Thyroid gland (tissue), 4 donors: Measurements from ENCODE around the gene PPM1N. TPM values are rescaled to one million over a fixed set of nuclear protein-coding genes. Genes with fewer than 3 reads are reported as not detected.

Source experiments
- DNase-seq, 2 donors: peaks; one replicate each; pipeline ENCODE4 v3.0.0-alpha.2; 2019
- H3K27ac ChIP-seq, 3 donors: fragments of 200-600 bp; sonication (generic); 1 replicate in 2 of 3; 2 replicates in 1 of 3; pipeline ENCODE4 v1.5.1; 2016 to 2019; ENCODE audit warnings: mild to moderate bottlenecking in 1 of 3, moderate library complexity in 1 of 3
- H3K27me3 ChIP-seq: fragments of 200-600 bp; sonication (generic); one replicate; pipeline ENCODE4 v1.5.1; 2019
- H3K36me3 ChIP-seq, 2 donors: fragments of 200-600 bp; sonication (generic); one replicate each; pipeline ENCODE4 v1.5.1; 2016 to 2019
- H3K4me1 ChIP-seq, 2 donors: fragments of 200-600 bp; sonication (generic); one replicate each; pipeline ENCODE4 v1.5.1; 2017 to 2019
- H3K4me3 ChIP-seq, 3 donors: fragments of 200-600 bp; sonication (generic); replicated peaks in 1 of 3; 1 replicate in 2 of 3; 2 replicates in 1 of 3; pipeline ENCODE4 v1.5.1; 2016; ENCODE audit warnings: mild to moderate bottlenecking in 1 of 3
- H3K9me3 ChIP-seq: fragments of 200-600 bp; sonication (generic); one replicate; pipeline ENCODE4 v1.5.1; 2017
- POLR2A ChIP-seq, 2 donors: fragments of 450-650 bp; IDR thresholded peaks; one replicate each; pipeline ENCODE4 v1.6.1; 2017; ENCODE audit warnings: antibody characterized with exemption in 2 of 2, mild to moderate bottlenecking in 2 of 2, moderate library complexity in 1 of 2
- WGBS, 2 donors: methylation state at CpG; one replicate each; pipeline ENCODE4 v1.1.5; 2017; 5-methylcytosine and 5-hydroxymethylcytosine counted together
- intact Hi-C: fragments of 100-400 bp; cut with DNase I; formaldehyde crosslinking; loops from one replicate; pipeline ENCODE4 v1.15.1; 2023
- total RNA-seq, 4 donors: library from RNA; depleted of rRNA; stranded (reverse); fragments of >200 nt; gene quantifications; one replicate each; pipeline ENCODE4 v1.2.3, GENCODE V29; 2016
- TF ChIP-seq, protein P1 (sequence below), 6 experiments: fragments of 200-600 bp in 3 of 6; fragments of 450-650 bp in 3 of 6; sonication (generic) in 3 of 6; IDR thresholded peaks; one replicate each; pipeline ENCODE4 v1.5.1; 2016 to 2019; ENCODE audit warnings: antibody characterized with exemption in 6 of 6, mild to moderate bottlenecking in 2 of 6, inconsistent platforms in 1 of 6, moderate library complexity in 1 of 6

Gene PPM1N
- total RNA-seq, 4 donors from 2014 or later = 0.73 to 1.1 TPM; not detected in 2

DNA sequence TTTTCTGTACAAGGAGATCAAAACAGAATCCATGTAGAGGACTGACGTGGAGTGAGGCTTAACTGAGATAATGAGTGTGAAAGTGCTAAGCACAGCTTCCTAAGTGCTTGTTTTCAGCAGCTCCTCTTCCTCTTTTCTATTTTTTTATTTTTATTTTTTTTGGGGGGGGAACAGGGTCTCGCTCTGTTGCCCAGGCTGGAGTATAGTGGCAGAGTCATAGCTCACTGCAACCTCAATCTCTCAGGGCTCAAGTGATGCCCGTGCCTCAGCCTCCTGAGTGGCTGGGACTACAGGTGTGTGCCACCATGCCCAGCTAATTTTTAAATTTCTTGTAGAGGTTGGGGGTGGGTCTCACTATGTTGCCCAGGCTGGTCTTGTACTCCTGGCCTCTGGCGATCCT lies 36.1 kb upstream of the PPM1N start:
- H3K4me1 ChIP-seq = peaks cover 0 to 3% of the 10 kb centered on the region in 2 donors
- H3K27ac ChIP-seq = no peak overlapping the region
- no peaks in the 10 kb centered on the region for H3K9me3 ChIP-seq
- 67 to 77% methylated on average over 4 of the region's 4 CpGs for WGBS, 2 donors
- H3K27me3 ChIP-seq = no peaks in the 10 kb centered on the region
- H3K4me3 ChIP-seq = no peak overlapping the region
- no peak for DNase-seq
- TF ChIP-seq, protein P1, sequence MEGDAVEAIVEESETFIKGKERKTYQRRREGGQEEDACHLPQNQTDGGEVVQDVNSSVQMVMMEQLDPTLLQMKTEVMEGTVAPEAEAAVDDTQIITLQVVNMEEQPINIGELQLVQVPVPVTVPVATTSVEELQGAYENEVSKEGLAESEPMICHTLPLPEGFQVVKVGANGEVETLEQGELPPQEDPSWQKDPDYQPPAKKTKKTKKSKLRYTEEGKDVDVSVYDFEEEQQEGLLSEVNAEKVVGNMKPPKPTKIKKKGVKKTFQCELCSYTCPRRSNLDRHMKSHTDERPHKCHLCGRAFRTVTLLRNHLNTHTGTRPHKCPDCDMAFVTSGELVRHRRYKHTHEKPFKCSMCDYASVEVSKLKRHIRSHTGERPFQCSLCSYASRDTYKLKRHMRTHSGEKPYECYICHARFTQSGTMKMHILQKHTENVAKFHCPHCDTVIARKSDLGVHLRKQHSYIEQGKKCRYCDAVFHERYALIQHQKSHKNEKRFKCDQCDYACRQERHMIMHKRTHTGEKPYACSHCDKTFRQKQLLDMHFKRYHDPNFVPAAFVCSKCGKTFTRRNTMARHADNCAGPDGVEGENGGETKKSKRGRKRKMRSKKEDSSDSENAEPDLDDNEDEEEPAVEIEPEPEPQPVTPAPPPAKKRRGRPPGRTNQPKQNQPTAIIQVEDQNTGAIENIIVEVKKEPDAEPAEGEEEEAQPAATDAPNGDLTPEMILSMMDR (IDR thresholded peaks at IDR 0.05) = no peak
- no peak for TF ChIP-seq POLR2A (IDR thresholded peaks at IDR 0.05)
- intact Hi-C loops = no loop called here
- H3K36me3 ChIP-seq = no peaks in the 10 kb centered on the region

DNA sequence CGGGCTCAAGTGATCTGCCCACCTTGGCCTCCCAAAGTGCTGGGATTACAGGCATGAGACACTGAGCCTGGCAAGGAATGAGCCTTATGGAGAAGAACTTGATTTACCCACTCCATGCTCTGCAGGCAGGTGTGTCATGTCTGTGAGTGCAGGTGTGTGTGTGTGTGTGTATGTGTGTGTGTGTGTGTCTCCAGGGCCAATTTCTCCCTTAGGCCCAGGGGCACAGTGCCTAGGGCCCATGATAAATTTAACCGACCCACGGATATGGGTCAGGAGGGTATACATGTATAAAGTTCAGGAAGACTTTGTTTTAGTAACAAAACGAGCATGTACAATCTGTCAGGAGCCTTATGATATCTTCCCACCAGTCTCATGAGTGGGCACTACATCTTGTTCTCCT lies 35.0 kb upstream of the PPM1N start:
- no peaks in the 10 kb centered on the region for H3K27me3 ChIP-seq
- peaks cover 5 to 10% of the 10 kb centered on the region in 2 donors for H3K4me1 ChIP-seq
- intact Hi-C loops = no loop called here
- H3K4me3 ChIP-seq = no peak overlapping the region
- WGBS, 2 donors = 74 to 76% methylated on average over 4 of the region's 4 CpGs
- H3K27ac ChIP-seq = no peak overlapping the region
- no peak for TF ChIP-seq POLR2A (IDR thresholded peaks at IDR 0.05)
- TF ChIP-seq, protein P1 (IDR thresholded peaks at IDR 0.05) = no peak
- DNase-seq = no peak
- H3K36me3 ChIP-seq = no peaks in the 10 kb centered on the region
- H3K9me3 ChIP-seq = no peaks in the 10 kb centered on the region

DNA sequence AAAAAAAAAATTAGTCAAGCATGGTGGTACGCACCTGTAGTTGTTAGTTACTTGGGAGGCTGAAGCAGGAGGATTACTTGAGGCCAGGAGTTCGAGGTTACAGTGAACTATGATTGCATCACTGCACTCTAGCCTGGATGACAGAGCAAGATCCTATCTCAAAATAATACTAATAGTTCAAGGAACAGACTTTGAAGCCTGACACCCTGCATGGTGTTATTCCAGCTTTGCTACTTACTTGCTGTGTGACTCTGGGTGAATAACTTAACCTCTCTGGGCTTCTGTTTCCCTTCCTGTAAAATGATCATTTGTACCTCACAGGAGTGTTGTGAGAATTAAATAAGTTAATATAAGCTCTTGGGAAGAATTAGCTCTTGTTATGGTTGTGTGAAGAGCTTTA lies 34.0 kb upstream of the PPM1N start:
- intact Hi-C loops = no loop called here
- TF ChIP-seq, protein P1 (IDR thresholded peaks at IDR 0.05) = no peak
- no peak for TF ChIP-seq POLR2A (IDR thresholded peaks at IDR 0.05)
- H3K36me3 ChIP-seq = no peaks in the 10 kb centered on the region
- no peaks in the 10 kb centered on the region for H3K27me3 ChIP-seq
- no peak overlapping the region for H3K4me3 ChIP-seq
- DNase-seq = no peak
- no peaks in the 10 kb centered on the region for H3K9me3 ChIP-seq
- 87 to 88% methylated on average over 2 of the region's 2 CpGs for WGBS, 2 donors
- peaks cover 11 to 15% of the 10 kb centered on the region in 2 donors for H3K4me1 ChIP-seq
- no peak overlapping the region for H3K27ac ChIP-seq

DNA sequence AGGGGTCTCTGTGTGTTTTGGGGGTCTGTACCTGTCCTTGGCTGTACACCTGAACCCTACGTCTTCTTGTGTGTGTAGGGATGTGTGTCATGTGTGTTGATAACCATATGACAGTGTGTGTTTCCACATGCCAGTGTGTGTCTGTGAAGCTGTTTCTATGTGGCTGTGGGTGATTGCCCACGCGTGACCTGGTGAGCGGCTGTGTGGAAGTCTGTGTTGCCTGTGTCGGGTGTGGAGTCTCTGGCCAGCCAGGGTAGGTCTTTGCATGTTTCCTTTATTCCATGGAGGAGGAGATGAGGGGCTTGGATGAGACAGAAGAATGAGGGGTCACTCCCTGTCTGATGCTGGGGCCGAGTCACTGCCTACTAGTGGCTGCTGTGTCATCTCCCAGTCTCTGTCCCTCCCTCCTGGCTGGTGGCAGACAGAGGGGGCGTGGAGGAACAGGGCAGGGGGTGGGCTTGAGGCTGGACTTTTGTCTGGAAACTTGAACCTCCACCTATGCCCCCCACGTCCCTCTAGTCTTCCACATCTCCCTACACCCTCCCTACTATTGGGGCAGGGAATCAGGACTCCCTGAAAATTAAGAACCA lies 33.3 kb upstream of the PPM1N start:
- H3K27me3 ChIP-seq = no peaks in the 10 kb centered on the region
- TF ChIP-seq, protein P1 (IDR thresholded peaks at IDR 0.05) = no peak
- no peak for TF ChIP-seq POLR2A (IDR thresholded peaks at IDR 0.05)
- 49 to 58% methylated on average over 8 of the region's 8 CpGs for WGBS, 2 donors
- H3K36me3 ChIP-seq = no peaks in the 10 kb centered on the region
- intact Hi-C loops = no loop called here
- no peak overlapping the region for H3K4me3 ChIP-seq
- no peak for DNase-seq
- H3K4me1 ChIP-seq = peaks cover 13 to 16% of the 10 kb centered on the region in 2 donors
- no peak overlapping the region for H3K27ac ChIP-seq
- H3K9me3 ChIP-seq = no peaks in the 10 kb centered on the region

DNA sequence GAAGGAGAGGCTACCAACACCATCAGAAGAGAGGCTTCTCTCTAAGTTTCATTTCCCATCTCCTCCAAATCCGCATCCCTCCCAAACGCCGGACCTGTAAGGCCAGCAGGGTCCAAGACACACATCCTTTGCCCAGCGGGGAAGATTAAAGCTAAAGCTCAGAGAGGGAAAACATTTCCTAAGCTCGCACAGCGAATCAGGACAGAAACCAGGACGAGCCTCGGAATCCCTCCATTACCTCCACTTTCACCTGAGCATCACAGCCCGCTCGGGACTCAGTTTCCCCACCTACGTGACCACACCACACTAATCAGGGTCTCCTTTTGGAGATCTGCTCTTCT lies 31.2 kb upstream of the PPM1N start:
- WGBS, 2 donors = 0% methylated on average over 11 of the region's 11 CpGs
- TF ChIP-seq POLR2A (IDR thresholded peaks at IDR 0.05) = no peak
- TF ChIP-seq, protein P1 (IDR thresholded peaks at IDR 0.05) = no peak
- no peaks in the 10 kb centered on the region for H3K36me3 ChIP-seq
- intact Hi-C loops = no loop called here
- no peaks in the 10 kb centered on the region for H3K9me3 ChIP-seq
- peaks cover 18 to 21% of the 10 kb centered on the region in 2 donors for H3K4me1 ChIP-seq
- no peaks in the 10 kb centered on the region for H3K27me3 ChIP-seq
- H3K4me3 ChIP-seq = peak overlapping the region in 1 of 3 donors; percentile 53
- peak overlapping the region in 2 of 3 donors; percentile 94 to 98 for H3K27ac ChIP-seq
- DNase-seq = no peak
